Measurements from ENCODE around the gene AGO4. TPM values are rescaled to one million over a fixed set of nuclear protein-coding genes. Genes with fewer than 3 reads are reported as not detected.

AGO4 gene
- total and polyA plus RNA-seq, 2 of the 8 experiments (the other 6 are each of a cell fraction or from before 2014, with no cell fraction given): 5.5 to 7.7 TPM

GRCh38 chr1:35851132-35851869 lies 43.5 kb downstream of the AGO4 start:
- H3K27me3 ChIP-seq (replicated peaks in 1 of 4; ENCODE audit: control insufficient read depth in 3 of 4, extremely low read depth in 1 of 4, insufficient read depth in 3 of 4, low read length in 3 of 4): no peaks in the 10 kb centered on the region
- H4K91ac ChIP-seq (replicated peaks; ENCODE audit: insufficient read length, low read length): no peak overlapping the region
- H2BK5ac ChIP-seq (ENCODE audit: low read depth, low read length): no peak overlapping the region
- no peak overlapping the region for H4K8ac ChIP-seq (ENCODE audit: extremely low read depth, insufficient read depth, low read length)
- no peak overlapping the region for H3K9ac ChIP-seq (replicated peaks in 1 of 4; ENCODE audit: extremely low read depth in 1 of 4, low read depth in 3 of 4, low read length in 3 of 4)
- no peak overlapping the region for H3K56ac ChIP-seq (replicated peaks; ENCODE audit: insufficient read length, low read depth, low read length)
- no peak for FAIRE-seq
- no peak overlapping the region for H3K18ac ChIP-seq (ENCODE audit: extremely low read depth, low read length)
- no peaks in the 10 kb centered on the region for H3K9me3 ChIP-seq (ENCODE audit: insufficient read depth in 2 of 2, low read depth in 1 of 2, low read length in 1 of 2)
- WGBS, 2 experiments (ENCODE audit: extremely low coverage in 1 of 2, insufficient coverage in 1 of 2, insufficient read length in 1 of 2, insufficient replicate concordance in 2 of 2, low coverage in 1 of 2, low lambda C conversion rate in 2 of 2, missing lambda C conversion rate in 1 of 2): 96% methylated on average over 3 of the region's 3 CpGs; no CpG with 5 or more reads in 1 of the 2 experiments
- H4K20me1 ChIP-seq (replicated peaks in 1 of 2; ENCODE audit: control insufficient read depth in 1 of 2, insufficient read depth in 2 of 2, low read length in 2 of 2): no peaks in the 10 kb centered on the region
- no peak overlapping the region for H2BK120ac ChIP-seq (replicated peaks; ENCODE audit: low read depth, low read length)
- H3K4me2 ChIP-seq (ENCODE audit: insufficient read depth in 1 of 2, low read depth in 2 of 2, low read length in 2 of 2): no peak overlapping the region
- no peak overlapping the region for H3K14ac ChIP-seq (ENCODE audit: insufficient read length)
- H3K4ac ChIP-seq (replicated peaks; ENCODE audit: insufficient read length, low read depth, low read length): no peak overlapping the region
- no peak overlapping the region for H3K23ac ChIP-seq (ENCODE audit: insufficient read length)
- H3K79me2 ChIP-seq (ENCODE audit: control insufficient read depth in 1 of 2, insufficient read depth in 2 of 2, low read length in 2 of 2): no peaks in the 10 kb centered on the region
- no peak overlapping the region for H3K4me3 ChIP-seq (ENCODE audit: extremely low read depth in 1 of 4, insufficient read depth in 2 of 4, low read depth in 3 of 4, low read length in 4 of 4)
- H2AK5ac ChIP-seq (ENCODE audit: low read depth, low read length): no peak overlapping the region
- DNase-seq (ENCODE audit: low read depth in 1 of 2, low spot score in 2 of 2): no peak
- TF ChIP-seq CTCF (IDR thresholded peaks at IDR 0.05; ENCODE audit: control extremely low read depth in 1 of 3, insufficient read depth in 1 of 3, low read depth in 1 of 3, low read length in 3 of 3): no peak
- TF ChIP-seq KDM4A (IDR thresholded peaks at IDR 0.05; ENCODE audit: low read depth, low read length, severe bottlenecking): no peak
- no peak for TF ChIP-seq RFX5 (IDR thresholded peaks at IDR 0.05; ENCODE audit: borderline replicate concordance, low read depth, low read length)
- TF ChIP-seq RBBP5 (IDR thresholded peaks at IDR 0.05; ENCODE audit: borderline replicate concordance, low read depth, low read length): no peak
- no peak for TF ChIP-seq RNF2 (IDR thresholded peaks at IDR 0.05; ENCODE audit: borderline replicate concordance, low read depth, low read length, missing control alignments, poor library complexity, severe bottlenecking)
- no peak for TF ChIP-seq SP1 (IDR thresholded peaks at IDR 0.05; ENCODE audit: low read depth, low read length)
- no peak for TF ChIP-seq EP300 (IDR thresholded peaks at IDR 0.05; ENCODE audit: borderline replicate concordance in 1 of 2, low read depth in 2 of 2, low read length in 2 of 2)
- no peak for TF ChIP-seq SUZ12 (IDR thresholded peaks at IDR 0.05; ENCODE audit: low read length)
- no peak overlapping the region for H2BK15ac ChIP-seq (ENCODE audit: low read length)
- peaks cover 1 to 4% (median 4%) of the 10 kb centered on the region in 4 experiments; a peak in 2 of 7 replicates for H3K4me1 ChIP-seq (replicated peaks in 1 of 4; ENCODE audit: control insufficient read depth in 3 of 4, insufficient read depth in 4 of 4, low read length in 3 of 4)
- no peak overlapping the region for H2BK12ac ChIP-seq (ENCODE audit: low read depth, low read length)
- ChIA-PET CTCF (ENCODE audit: partially characterized antibody) (interaction anchor here (2.0 kb wide), 1 partner anchor 11 kb away, joined by 8 read pairs; no protein-coding TSS in a partner anchor), POLR2A (ENCODE audit: partially characterized antibody) (no interaction called here)
- H2AFZ ChIP-seq (ENCODE audit: low read length): no peak overlapping the region
- H2BK20ac ChIP-seq (ENCODE audit: low read length): no peak overlapping the region
- H3K36me3 ChIP-seq (ENCODE audit: control insufficient read depth in 2 of 4, insufficient read depth in 4 of 4, low read length in 3 of 4): peaks cover 0 to 5% (median 3%) of the 10 kb centered on the region in 4 experiments; a peak in 4 of 8 replicates
- H3K23me2 ChIP-seq (ENCODE audit: low read depth, low read length): no peaks in the 10 kb centered on the region
- no peak overlapping the region for H3K27ac ChIP-seq (ENCODE audit: low read depth, low read length)
- no peak overlapping the region for H4K5ac ChIP-seq (ENCODE audit: insufficient read length, low read depth, low read length)
- no peaks in the 10 kb centered on the region for H3K79me1 ChIP-seq (ENCODE audit: low read depth, low read length)

Data from H1 (cell line).